ENCODE measurements around the gene MTSS2.

DNA sequence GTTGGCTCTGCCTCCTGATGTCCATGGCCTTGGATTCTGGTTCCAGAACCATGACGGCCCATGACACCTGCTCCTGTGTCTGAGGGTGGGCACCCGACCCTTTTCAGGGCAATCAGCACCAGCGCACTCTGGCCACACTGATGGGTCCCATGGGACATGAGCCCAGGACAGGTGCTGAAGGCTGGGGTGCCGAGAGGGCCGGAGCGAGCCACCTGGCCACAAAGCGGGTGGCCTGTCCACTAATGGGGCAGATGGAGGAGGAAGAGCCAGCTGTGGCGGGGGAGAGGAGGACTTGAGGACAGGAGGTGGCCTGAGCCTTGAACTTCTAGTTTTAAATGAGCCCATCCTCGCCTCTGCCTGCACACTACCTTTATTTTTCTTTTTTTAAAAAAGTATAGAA lies 31.2 kb upstream of the MTSS2 start:
- TF ChIP-seq EZH2 (IDR thresholded peaks at IDR 0.05; ENCODE audit: borderline replicate concordance, low read depth, low read length, poor library complexity, severe bottlenecking) (no peak), CTCF (conservative IDR thresholded peaks at IDR 0.05; ENCODE audit: low read depth, low read length) (no peak)
